SU-DHL-6 (cell line): ENCODE measurements around the gene KRT84.

ENCODE experiments used
- CTCF ChIP-seq: fragments of 200-600 bp; sonication (generic); IDR thresholded peaks from one replicate; pipeline ENCODE4 v1.5.1; 2017; ENCODE audit warnings: antibody characterized with exemption, mild to moderate bottlenecking, low read length, moderate library complexity; ENCODE audit not compliant: insufficient read depth, poor library complexity, severe bottlenecking
- EZH2phosphoT487 ChIP-seq: fragments of 200-600 bp; sonication (generic), shearing (Covaris generic); conservative IDR thresholded peaks from 2 replicates; pipeline ENCODE4 v1.6.1; 2018; ENCODE audit warnings: mild to moderate bottlenecking, antibody characterized with exemption, low read length, moderate library complexity, mixed read lengths

- no peak for TF ChIP-seq CTCF
- no peak for TF ChIP-seq EZH2phosphoT487
These were observed 28.4 kb upstream of the KRT84 start for GRCh38 chr12:52413782-52414345.
